Left renal cortex interstitium (tissue), 4 donors: Measurements from ENCODE around the gene ATRNL1. TPM values are rescaled to one million over a fixed set of nuclear protein-coding genes. Genes with fewer than 3 reads are reported as not detected.

Experiments
- DNase-seq, 4 donors: peaks; one replicate each; pipeline ENCODE4 v3.0.0-alpha.2; 2013; ENCODE audit warnings: low read depth in 4 of 4, low spot score in 2 of 4, missing footprints in 1 of 4
- polyA plus RNA-seq, 4 donors: library from polyadenylated mRNA; unstranded; fragments of 120-200 nt; gene quantifications; one replicate each; pipeline ENCODE4 v1.2.1, GENCODE V29; 2013; ENCODE audit not compliant: insufficient read length in 4 of 4

The ATRNL1 gene
- 10 to 100 TPM; 23.7 to 33.2 (median 28.1) TPM for polyA plus RNA-seq

- DNase-seq = peak in 1 of 4 donors; percentile 61
These were observed at the start of gene ATRNL1 for GRCh38 chr10:115093286-115093775. TSS of gene ATRNL1 (plus strand) at chr10:115093365. CDS start at chr10:115093751, 386 bp downstream.

- DNase-seq = no peak
These were observed 49.4 kb upstream of the ATRNL1 start for GRCh38 chr10:115043719-115044118.

- no peak for DNase-seq
These were observed 48.3 kb upstream of the ATRNL1 start for GRCh38 chr10:115044891-115045290.

- DNase-seq = no peak
These were observed 47.7 kb upstream of the ATRNL1 start for GRCh38 chr10:115045499-115045898.

- no peak for DNase-seq
These were observed 46.4 kb upstream of the ATRNL1 start for GRCh38 chr10:115046686-115047236.

GRCh38 chr10:115047705-115048104, 45.5 kb upstream of the ATRNL1 start:
- no peak for DNase-seq

- no peak for DNase-seq
These were observed 43.8 kb upstream of the ATRNL1 start for GRCh38 chr10:115049318-115049717.

GRCh38 chr10:115049960-115050359, 43.2 kb upstream of the ATRNL1 start:
- DNase-seq = peak in 1 of 4 donors; percentile 24

GRCh38 chr10:115050375-115051010, 42.7 kb upstream of the ATRNL1 start:
- DNase-seq = no peak

- no peak for DNase-seq
These were observed 41.9 kb upstream of the ATRNL1 start for GRCh38 chr10:115051216-115051615.

- no peak for DNase-seq
These were observed 40.9 kb upstream of the ATRNL1 start for GRCh38 chr10:115052226-115052625.

GRCh38 chr10:115052728-115053127, 40.4 kb upstream of the ATRNL1 start:
- no peak for DNase-seq

- DNase-seq = no peak
These were observed 37.0 kb upstream of the ATRNL1 start for GRCh38 chr10:115056186-115056585.

GRCh38 chr10:115059301-115059898, 33.8 kb upstream of the ATRNL1 start:
- no peak for DNase-seq

GRCh38 chr10:115063701-115064658, 29.2 kb upstream of the ATRNL1 start:
- no peak for DNase-seq

GRCh38 chr10:115065801-115066200, 27.4 kb upstream of the ATRNL1 start:
- no peak for DNase-seq

- DNase-seq = no peak
These were observed 26.6 kb upstream of the ATRNL1 start for GRCh38 chr10:115066528-115066927.

- DNase-seq = no peak
These were observed 19.4 kb upstream of the ATRNL1 start for GRCh38 chr10:115073796-115074195.

- no peak for DNase-seq
These were observed 10.7 kb upstream of the ATRNL1 start for GRCh38 chr10:115082506-115082905.

GRCh38 chr10:115084277-115084850, 8.8 kb upstream of the ATRNL1 start:
- peak in 1 of 4 donors; percentile 16 for DNase-seq
